Breast epithelium (tissue), 3 donors: Measurements from ENCODE around the gene CNTN6.

Experiments used
- CTCF ChIP-seq, 3 donors: fragments of 450-650 bp; IDR thresholded peaks; one replicate each; pipeline ENCODE4 v1.5.1; 2016 to 2017; ENCODE audit warnings: antibody characterized with exemption in 3 of 3, mild to moderate bottlenecking in 3 of 3, moderate library complexity in 3 of 3
- POLR2A ChIP-seq: fragments of 450-650 bp; IDR thresholded peaks from one replicate; pipeline ENCODE4 v1.6.1; 2016; ENCODE audit warnings: antibody characterized with exemption, mild to moderate bottlenecking, moderate library complexity
- POLR2AphosphoS5 ChIP-seq, 3 donors: sonication (generic); formaldehyde crosslinking; IDR thresholded peaks; one replicate each; pipeline ENCODE4 v1.6.1; 2017; ENCODE audit warnings: antibody characterized with exemption in 3 of 3

DNA sequence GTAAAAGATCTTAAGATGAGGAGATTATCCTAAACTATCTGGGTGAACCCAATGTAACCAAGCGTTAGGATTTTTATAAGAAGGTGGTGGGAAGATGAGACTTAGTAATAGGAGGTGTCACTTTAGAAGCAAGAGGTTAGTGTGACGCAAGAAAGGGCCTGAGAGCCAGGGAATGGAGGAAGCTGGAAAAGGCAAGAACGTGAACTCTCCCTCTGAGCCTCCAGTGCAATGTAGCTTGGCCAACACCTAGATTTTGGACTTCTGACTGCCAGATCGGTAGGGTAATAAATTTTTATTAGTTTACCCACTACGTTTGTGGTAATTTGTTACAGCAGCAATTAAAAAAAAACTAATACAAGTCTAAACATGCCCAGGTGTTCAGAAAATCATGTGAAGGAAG is 20.8 kb upstream of the CNTN6 start:
- TF ChIP-seq CTCF (IDR thresholded peaks at IDR 0.05) = no peak
- TF ChIP-seq POLR2A = no peak
- TF ChIP-seq POLR2AphosphoS5 (IDR thresholded peaks at IDR 0.05) = no peak
